GM21381 (cell line): Measurements from ENCODE around the gene DNM3.
A peak's percentile ranks its signal among the peaks of the same experiment; 100 is the strongest.

Experiments used
- ATAC-seq: cut with Tn5 transposase; IDR thresholded peaks from one replicate; pipeline ENCODE4 v1.9.1; 2021; ENCODE audit warnings: mild to moderate bottlenecking, moderate library complexity; ENCODE audit not compliant: unreplicated experiment

Gene DNM3

DNA sequence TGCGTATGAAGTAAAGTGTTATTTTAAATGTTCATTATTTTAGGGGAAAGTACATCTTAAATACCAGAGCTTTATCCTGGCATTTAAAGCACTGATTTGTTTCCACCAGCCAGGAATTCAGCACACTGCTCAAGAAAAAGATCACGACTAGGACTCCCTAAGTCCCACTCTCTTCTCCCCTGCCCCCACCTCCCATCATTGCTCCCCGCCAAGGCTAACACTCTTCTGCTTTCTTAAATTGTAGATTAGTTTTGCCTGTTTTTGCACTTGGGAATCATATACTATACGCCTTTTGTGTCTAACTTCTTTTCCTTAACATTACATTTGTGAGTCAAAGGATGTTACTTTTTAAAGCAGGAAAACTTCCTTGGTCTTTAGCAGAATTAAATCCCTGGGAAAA lies 541.7 kb downstream of the DNM3 start:
- no peak for ATAC-seq

DNA sequence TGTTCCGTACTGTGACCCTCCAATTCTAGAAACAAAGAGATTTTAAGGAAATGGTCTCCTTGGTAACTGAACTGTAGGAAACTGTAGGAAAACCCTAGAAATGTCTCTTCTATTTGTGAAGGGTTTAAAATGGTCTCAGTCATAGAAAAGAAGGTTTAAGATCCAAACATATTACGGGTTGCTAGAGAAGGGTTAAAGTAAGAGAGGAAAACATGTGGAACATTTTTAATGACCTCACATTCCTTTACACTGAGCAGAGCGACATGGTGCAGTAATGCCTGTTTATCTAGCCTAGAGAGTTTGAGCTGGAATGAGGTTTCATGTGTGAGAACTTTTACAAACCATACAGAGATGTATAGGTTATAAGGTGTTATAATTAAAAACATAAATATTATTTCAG lies 542.2 kb downstream of the DNM3 start:
- ATAC-seq: no peak

DNA sequence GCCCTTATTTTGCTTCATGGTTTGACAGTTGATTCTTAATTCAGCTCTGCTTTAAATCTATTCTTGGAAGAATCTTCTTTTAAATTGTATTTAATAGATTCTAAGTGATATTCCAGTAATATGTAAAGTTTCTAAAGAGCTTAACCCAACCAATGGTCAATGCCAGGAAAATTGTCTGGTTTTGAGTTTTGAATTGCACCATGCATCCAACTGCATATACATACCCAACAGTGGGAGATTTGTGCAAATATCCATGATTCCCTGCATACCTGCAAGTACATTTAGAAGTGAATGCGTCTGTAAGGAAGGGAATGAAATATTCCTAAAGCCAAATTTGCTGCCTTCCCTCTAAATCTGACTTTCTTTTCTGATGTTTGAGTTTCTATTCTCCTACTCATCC lies 543.4 kb downstream of the DNM3 start:
- no peak for ATAC-seq

DNA sequence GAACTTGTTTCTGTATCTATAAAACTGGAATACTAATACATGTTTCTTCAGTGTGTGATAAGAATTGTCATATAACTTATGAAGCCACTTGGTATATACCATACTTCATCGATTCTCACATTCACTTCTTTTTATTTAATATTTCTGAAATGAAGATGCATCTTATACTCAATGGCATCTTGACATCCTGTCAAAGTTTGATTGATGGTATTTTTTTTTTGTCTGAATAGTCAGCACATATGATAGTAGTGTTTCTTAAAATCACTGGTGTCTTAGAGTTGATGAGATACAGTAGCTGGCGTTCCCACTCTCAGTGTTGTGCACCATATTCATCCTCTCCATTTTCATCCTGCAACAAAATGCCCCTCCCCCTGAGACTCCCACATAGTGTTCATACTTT lies 544.7 kb downstream of the DNM3 start:
- ATAC-seq: no peak

DNA sequence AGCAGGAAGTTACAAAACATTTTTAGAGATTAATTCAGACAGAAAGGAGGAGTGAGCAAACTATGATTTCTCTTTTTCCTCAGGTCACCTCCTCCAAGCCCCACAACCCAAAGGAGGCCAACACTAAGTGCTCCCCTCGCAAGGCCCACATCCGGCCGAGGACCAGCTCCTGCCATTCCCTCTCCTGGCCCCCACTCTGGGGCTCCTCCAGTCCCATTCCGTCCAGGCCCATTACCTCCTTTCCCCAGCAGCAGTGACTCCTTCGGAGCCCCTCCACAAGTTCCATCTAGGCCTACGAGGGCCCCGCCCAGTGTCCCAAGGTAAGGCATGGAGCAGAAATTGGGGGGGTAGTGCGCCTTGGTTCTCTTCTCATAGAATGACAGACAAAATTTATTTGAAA lies 547.2 kb downstream of the DNM3 start:
- ATAC-seq: no peak

DNA sequence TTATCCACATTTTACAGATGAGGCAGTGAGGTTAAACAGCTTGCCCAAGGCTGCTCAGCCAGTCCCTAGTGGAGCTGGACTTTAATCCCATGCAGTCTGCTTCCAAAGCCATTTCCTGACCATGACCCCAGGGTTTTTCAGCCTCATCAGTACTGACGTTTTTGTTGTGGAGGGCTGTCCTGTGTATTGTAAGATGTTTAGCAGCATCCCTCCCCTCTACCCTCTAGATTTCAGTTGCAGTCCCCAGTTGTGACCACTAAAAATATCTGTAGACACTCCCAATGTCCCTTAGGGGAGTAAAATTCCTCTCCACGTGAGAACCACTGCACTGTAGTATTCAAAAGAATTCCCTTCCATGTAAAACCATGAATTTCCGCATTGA lies 549.0 kb downstream of the DNM3 start:
- ATAC-seq: no peak

DNA sequence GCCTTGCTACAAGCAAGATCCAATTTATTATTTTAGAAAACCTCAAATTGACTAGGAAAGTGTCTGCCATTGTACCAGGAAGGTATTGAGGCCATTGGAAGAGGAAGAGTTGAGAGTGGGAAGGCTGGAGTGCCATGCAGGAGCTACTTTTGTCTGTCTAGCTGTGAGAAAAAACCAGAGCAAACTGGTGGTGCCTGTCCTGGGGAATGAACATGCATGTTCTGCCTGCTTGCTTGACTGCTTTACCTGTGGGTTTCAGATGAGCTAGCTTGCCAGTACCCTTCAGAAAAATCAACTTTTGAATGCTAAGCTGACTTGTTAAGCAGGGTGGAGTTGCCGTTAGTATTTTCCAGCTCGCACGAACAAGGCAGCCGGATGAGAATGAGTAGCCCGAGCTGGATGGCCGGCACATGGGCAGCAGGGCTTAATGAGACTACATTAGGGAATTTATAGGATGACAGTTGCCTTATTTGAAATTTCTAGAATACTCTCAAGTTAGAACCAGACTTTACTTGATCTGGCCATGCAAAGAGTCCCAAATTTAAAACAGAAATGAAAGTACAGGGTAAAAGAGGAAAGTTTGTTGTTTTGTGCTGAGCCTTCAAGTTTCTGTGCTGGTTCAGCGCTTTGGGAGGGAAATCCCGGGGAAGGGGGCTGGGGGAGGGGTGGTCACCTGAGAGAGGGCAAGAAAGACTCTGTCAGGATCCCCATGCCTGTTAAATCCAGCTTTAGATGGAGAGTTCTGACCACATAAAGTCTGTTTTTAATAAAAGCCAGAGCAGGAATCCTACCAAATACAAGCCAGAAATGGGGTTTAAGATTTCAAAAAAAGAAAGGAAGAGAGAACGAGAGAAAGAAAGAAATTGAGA lies 549.6 kb downstream of the DNM3 start:
- ATAC-seq: peak; percentile 68

DNA sequence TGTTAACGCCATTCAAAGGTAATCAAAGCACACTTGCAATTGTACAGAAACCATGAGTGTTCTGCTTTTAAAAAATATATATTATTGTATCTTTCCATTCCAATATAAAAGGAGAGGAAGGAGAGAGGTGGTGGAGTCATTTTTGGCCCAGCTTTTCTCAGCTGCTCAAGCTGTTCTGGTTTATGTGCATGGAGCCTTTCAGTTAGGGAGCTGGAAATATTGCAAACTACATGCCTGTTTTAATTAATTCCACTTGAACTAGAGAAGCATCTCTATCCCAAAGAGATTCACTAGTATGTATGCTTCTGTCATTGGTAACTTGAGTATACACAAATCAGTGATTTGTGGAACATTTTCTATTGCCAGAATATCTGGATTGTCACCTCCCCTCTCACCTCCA lies 550.7 kb downstream of the DNM3 start:
- ATAC-seq: no peak

DNA sequence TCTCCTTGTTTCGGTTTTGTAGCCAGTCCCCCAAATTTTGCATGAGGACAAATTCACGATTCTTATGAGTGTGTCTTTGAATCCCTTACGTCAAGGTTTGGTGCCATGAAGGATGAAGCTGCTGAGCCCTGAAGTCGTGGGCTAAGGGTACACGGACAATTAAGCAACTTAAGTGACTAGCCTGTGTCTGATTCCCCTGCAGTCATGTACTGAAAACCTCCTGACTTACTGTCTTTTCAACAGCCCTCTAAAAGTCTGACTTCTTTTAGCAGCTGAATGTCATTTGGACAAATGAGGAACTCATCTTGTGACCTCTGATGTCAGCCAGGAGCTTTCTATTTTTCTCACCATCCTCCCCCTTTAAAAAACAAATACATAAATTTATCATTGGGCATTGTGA lies 552.1 kb downstream of the DNM3 start:
- ATAC-seq: no peak

DNA sequence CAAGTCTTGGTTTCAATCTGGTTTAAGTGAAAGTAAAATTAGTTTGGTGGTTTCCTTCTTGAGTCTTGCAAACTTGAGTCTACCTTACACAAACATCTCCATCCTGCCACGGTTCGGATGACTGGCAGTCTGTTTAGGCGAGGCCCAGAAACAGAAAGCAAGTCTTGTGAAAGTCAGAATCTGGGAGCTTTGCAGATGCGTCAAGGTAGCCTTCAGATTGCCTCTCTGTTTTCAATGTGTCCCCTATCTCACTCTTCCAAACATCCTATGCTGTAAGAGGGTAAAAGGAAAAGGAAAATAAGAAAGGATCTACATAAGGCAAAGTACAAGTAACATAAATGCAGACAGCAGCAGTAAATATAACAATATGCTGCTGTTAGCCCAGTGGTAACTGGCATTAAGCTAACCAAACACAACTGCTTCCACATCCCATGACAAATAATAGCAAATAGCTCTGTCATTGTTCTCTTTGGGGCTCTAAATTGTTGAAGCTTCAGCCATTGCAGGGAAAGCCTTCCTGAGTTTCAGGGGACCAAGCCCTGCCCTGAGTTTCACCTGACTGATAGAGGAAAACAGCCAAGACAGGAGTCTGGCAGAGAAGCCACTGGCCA lies 552.9 kb downstream of the DNM3 start:
- peak; percentile 70 for ATAC-seq

DNA sequence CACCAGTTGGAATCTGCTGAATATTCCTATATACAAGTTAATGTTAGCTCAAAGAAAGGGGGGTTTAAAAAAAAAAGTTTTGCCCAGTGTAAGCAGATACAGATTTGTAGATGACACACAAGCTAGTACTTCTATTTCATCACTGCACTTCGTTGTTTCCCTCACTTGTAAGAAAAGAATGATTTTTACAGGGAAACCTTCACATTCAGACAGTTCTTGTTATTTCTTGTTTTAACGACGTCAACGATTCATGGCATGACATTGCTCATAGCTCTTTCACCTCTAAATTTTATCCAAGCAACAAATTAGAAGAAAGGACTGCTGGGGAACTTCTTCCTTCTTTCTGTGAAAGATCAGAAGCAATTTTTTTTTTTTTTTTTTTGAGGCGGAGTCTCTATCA lies 553.5 kb downstream of the DNM3 start:
- no peak for ATAC-seq

DNA sequence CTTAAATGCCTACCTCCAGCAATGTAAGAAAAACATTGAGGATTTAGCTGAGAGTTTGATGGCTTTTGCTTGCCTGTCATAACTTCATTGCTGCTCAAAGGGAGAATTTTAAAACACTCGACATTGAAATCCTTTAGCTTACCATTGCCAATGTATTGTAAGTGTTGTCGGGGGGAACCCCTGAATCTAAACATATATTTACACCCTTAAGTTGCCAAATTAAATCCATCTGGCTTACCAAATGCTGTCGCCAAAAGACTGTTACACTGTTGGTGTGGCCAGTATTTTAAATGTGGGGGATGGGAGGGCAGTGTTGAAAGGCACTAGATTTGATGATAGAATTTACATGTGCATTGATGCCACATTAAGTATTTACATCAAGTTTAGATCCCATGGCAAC lies 554.3 kb downstream of the DNM3 start:
- no peak for ATAC-seq

DNA sequence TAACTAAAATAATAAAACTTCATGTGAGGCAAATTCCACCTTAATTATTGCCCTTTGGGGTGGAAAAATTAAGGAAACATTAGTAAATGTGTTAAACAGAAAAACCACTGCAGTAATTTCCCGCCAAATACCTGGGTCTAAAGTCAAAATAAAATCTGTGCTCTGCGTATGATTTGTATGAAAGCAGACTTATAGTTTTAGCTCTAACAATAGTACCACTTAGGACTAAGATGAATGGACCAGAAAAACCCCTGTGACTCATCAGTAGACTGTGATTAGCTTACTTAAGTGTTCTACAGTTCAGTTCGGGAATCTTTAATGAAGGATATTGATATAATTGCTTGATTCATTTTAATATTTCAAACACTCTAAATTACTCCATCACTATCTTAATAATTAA lies 555.9 kb downstream of the DNM3 start:
- ATAC-seq: no peak

DNA sequence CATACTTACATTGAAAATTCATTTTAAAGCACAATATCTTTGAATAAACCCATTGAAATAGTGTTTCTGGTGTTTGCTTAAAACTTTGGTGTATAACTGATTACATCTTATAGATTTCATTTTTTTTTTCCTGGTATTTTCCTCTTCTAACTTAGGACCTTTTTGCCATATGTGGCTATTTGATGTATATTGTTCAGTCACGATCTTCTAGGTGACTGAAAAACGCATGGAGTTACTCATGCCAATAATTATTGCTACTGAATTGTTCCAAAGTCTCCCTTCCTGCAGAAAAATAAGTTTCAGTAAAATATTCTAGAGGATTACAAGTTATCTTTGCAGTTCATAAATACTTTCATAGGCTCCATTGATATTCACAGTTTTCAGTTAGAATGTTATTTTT lies 556.3 kb downstream of the DNM3 start:
- ATAC-seq: no peak

DNA sequence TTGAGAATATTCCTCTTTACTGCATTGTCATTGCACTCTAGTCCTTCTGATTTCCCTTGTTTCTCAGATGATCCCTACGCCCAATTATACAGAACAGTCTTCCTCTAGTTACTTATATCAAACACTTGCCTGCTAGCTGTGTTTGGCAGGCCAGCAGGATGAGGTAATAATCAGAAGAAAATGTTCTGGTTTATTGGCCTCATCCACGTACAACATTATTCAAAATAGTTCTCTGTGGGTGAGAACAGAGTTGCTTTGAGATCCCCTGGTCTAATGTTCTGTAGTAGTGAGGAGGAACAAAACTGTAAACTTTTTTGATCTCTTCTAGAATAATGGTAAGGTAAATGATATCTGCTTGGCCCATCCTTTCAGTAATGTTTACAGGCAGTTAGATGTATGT lies 556.9 kb downstream of the DNM3 start:
- no peak for ATAC-seq

DNA sequence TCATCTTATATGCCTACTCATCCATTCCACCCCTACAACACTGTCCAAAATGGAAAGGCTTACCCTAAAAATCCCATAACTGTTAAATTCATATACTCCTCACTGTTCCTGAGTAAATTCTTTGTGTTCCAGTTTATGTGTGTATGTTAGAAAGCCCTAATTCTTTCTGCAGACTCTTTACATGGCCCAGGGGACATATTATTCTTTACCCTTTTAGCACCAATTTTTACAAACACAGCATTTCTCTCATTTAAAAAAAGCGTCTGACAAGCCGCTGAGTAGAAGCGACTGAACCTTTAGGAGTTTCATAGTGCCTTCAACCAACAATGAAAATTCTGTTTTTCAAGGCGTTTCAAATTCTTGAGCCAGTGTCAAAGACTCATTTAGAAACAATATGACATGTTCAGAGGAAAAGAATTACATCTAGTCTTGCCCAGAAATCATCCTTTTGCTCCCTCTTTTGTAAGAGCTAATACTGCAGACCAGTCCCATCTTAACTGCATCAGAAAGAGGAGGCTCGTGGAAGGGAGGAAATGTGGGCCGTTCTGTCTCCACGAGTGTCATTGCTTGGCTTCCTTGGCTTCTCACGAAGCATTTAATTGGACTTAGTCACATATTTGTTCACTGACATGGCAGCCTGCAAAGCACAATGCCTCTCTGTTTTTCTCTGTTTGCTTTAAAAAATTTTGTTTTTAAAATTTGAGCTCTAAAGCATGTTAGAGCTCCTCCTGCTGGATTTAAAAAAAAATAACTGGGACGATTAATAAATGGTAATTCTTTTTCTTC lies 557.9 kb downstream of the DNM3 start:
- no peak for ATAC-seq

DNA sequence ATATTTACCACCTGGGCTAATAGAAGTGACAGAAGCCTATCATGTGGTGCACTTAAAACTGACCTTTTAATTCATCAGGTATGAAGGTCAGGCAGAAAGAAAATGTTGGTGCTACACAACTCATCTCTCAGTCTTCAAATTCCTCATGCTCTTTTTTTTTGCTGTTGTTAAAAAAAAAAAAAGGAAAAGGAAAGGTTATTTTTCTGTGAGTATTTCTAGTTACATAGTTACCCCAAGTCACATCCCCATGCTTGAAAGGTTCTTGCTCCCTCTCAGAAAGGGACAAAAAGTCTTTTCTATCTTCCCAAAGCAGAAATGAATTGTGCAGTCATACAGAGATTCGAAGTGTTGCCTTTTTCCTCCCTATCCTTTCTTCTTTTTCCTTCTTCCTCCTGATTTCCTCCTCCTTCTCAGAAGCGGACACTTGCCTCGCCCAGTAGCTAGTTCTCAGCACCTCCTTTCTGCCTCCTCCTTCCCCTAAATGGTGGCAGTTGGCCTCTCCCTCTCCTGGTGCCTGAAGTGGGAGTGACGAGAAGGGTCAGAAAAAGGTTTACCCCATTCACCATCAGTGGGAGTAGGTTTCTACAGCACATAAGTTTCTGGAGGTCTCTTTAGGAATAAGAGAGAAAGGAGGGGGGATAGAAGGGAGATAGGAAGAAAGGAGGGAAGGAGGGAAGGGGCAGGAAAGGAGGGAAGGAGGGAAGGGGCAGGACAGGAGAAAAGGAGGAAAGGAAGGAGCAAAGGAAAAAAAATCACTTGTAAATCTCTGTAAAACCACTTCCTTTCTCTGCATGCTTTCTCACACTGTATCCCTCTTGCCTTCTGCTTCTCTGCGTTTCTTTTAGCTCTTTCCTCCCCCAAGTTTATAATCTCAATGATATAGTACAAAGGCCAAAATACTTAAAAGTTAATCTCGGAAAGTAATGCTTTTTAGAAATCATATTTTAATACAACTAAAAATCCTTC lies 558.7 kb downstream of the DNM3 start:
- ATAC-seq: no peak

DNA sequence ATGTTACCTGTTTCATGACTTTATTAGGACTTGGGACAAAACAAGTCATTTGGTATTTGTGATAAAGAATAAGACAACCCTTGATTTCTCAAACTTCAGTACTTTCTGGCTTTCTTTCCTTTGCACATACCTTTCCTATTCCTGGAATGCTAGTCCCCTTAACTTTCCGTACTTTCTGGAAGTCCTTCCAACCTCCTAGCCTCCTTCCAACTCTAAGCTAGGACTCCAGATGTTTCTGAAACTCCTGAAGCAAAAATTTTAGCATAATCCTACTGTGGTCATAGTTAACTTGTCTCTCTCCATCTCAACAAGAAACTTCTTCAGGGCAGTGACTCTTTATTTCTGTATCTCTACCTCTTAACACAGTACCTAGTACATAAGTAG lies 559.4 kb downstream of the DNM3 start:
- no peak for ATAC-seq

DNA sequence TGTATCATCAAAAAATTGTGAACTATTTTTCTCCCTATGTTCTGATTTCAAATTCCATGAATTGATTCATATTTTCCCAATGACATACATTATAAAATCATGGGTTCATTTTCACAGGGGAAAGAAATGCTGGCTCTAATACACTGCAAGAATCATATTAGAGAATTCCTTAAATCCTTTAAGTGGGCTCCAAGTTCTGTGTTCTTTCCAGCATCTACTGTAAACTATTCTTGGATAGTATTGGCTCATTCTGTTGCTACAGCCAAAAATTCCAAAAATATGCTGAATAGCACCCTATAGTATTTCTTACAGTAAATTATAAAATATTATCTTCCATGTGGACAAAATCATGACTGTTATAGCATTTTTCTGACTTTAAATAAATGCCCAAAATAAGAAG lies 560.2 kb downstream of the DNM3 start:
- ATAC-seq: no peak

DNA sequence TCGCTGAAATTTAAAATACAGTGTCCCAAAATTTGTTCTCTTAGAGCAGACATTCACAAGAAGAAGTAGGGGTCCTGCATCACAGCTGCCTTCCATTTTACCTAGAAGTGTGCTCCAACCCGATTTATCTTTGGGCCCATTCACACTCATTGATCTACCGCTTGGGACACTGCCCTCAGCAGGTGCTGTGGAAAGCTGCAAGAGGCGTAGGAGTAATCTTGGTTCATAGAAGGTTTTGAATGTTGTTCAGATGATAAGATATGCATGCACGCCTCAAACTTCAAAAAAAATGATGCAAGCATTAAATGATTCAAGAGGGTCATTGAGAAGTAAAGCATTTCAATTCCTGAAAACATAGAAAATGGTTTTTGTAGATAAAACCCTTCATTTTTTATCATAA lies 560.6 kb downstream of the DNM3 start:
- no peak for ATAC-seq
